Lower leg skin (tissue), 3 donors: Measurements from ENCODE around the gene TSTD1.

Source experiments
- CTCF ChIP-seq, 3 donors: fragments of 450-650 bp; IDR thresholded peaks; one replicate each; pipeline ENCODE4 v1.5.1; 2016; ENCODE audit warnings: antibody characterized with exemption in 3 of 3, mild to moderate bottlenecking in 3 of 3, moderate library complexity in 2 of 3
- POLR2A ChIP-seq, 2 donors: fragments of 450-650 bp; IDR thresholded peaks; one replicate each; pipeline ENCODE4 v1.6.1; 2016 to 2017; ENCODE audit warnings: antibody characterized with exemption in 2 of 2, mild to moderate bottlenecking in 1 of 2, moderate library complexity in 1 of 2

GRCh38 chr1:161086457-161086856, 47.7 kb upstream of the TSTD1 start:
- TF ChIP-seq CTCF (IDR thresholded peaks at IDR 0.05) = no peak
- TF ChIP-seq POLR2A (IDR thresholded peaks at IDR 0.05) = no peak
